Islet of Langerhans (tissue), 1 donor: ENCODE measurements around the gene TCAIM.
"Not testable (repeated sequence)": the region's sequence is repeated elsewhere in the genome, so short reads cannot be mapped to it uniquely, and the experiment has no call there.

Experiments used
- FAIRE-seq: peaks from one replicate; lab custom pipeline; 2011; peaks lifted over from hg19 to GRCh38; lab: Jason Lieb, UNC

Gene TCAIM

GRCh38 chr3:44343421-44343820, 4.9 kb downstream of the TCAIM start:
- FAIRE-seq = no peak

- not testable (repeated sequence) for FAIRE-seq
Measured at GRCh38 chr3:44346590-44346989, 8.0 kb downstream of the TCAIM start.

- no peak for FAIRE-seq
Measured at GRCh38 chr3:44348993-44349392, 10.4 kb downstream of the TCAIM start.

GRCh38 chr3:44353355-44353924, 14.9 kb downstream of the TCAIM start:
- FAIRE-seq = no peak

GRCh38 chr3:44355362-44356033, 16.9 kb downstream of the TCAIM start:
- peak; percentile 100 for FAIRE-seq

GRCh38 chr3:44359146-44359751, 20.7 kb downstream of the TCAIM start:
- FAIRE-seq = no peak

GRCh38 chr3:44363591-44363990, 25.0 kb downstream of the TCAIM start:
- FAIRE-seq = no peak

- FAIRE-seq = no peak
Measured at GRCh38 chr3:44365952-44366351, 27.4 kb downstream of the TCAIM start.

GRCh38 chr3:44375450-44375849, 36.9 kb downstream of the TCAIM start:
- no peak for FAIRE-seq

- FAIRE-seq = no peak
Measured at GRCh38 chr3:44387404-44387803, 48.8 kb downstream of the TCAIM start.

- no peak for FAIRE-seq
Measured at GRCh38 chr3:44392489-44392888, 53.9 kb downstream of the TCAIM start.

GRCh38 chr3:44395714-44396113, 57.1 kb downstream of the TCAIM start:
- no peak for FAIRE-seq

GRCh38 chr3:44396200-44397171, 57.9 kb downstream of the TCAIM start:
- no peak for FAIRE-seq

GRCh38 chr3:44398271-44398670, 59.7 kb downstream of the TCAIM start:
- not testable (repeated sequence) for FAIRE-seq

GRCh38 chr3:44398853-44399252, 60.3 kb downstream of the TCAIM start:
- no peak for FAIRE-seq

- no peak for FAIRE-seq
Measured at GRCh38 chr3:44400771-44401170, 62.2 kb downstream of the TCAIM start.

- no peak for FAIRE-seq
Measured at GRCh38 chr3:44402548-44402947, 64.0 kb downstream of the TCAIM start.

- no peak for FAIRE-seq
Measured at GRCh38 chr3:44409640-44410410, 71.3 kb downstream of the TCAIM start.

GRCh38 chr3:44411031-44411645, 72.6 kb downstream of the TCAIM start:
- FAIRE-seq = no peak

GRCh38 chr3:44412365-44412764, 73.8 kb downstream of the TCAIM start:
- no peak for FAIRE-seq

- no peak for FAIRE-seq
Measured at GRCh38 chr3:44414517-44415090, 76.0 kb downstream of the TCAIM start.
